ENCODE results near the gene RETSAT. TPM values are rescaled to one million over a fixed set of nuclear protein-coding genes. Genes with fewer than 3 reads are reported as not detected.

Gene RETSAT
- 32.1 and 39.6 TPM in 2 replicates for total RNA-seq (2014; rRNA removed; shearing (Covaris generic))

GRCh38 chr2:85354286-85355072 lies at the start of gene RETSAT, which contains the start of gene ELMOD3:
TSS of gene RETSAT (minus strand) at chr2:85354528. CDS start at chr2:85354507, 21 bp downstream.
TSS of gene ELMOD3 (plus strand) at chr2:85354769. CDS start at chr2:85357199, 2,430 bp downstream.
- peak; percentile 98 for DNase-seq (ENCODE audit: low spot score)
- in situ Hi-C loops (cut with HindIII; ENCODE audit: low sequenced_read_pairs) = no loop called here

DNA sequence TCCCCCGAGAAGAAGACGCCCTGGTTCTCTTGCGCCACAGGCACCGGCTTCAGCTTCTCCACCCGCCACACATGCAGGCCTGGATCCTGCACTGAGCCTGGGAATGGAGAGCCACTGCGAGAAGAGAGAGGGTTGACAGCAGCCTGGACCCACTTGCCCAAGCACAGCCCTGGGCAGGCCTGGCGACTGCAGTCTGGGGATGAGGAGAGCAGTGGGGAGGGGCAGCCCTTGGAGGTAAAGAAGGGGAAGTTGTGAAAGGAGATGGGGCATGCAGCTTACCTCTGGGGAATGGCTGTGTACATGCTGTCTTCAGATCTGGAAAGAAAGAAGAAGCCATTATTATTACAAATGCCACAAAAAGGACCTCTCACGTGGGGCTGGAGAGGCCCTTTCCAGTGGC lies 47.5 kb upstream of the RETSAT start:
- in situ Hi-C loops (cut with HindIII; ENCODE audit: low sequenced_read_pairs) = no loop called here
- no peak for DNase-seq (ENCODE audit: low spot score)

GRCh38 chr2:85401464-85401805 lies 47.1 kb upstream of the RETSAT start:
- in situ Hi-C loops (cut with HindIII; ENCODE audit: low sequenced_read_pairs) = no loop called here
- no peak for DNase-seq (ENCODE audit: low spot score)

DNA sequence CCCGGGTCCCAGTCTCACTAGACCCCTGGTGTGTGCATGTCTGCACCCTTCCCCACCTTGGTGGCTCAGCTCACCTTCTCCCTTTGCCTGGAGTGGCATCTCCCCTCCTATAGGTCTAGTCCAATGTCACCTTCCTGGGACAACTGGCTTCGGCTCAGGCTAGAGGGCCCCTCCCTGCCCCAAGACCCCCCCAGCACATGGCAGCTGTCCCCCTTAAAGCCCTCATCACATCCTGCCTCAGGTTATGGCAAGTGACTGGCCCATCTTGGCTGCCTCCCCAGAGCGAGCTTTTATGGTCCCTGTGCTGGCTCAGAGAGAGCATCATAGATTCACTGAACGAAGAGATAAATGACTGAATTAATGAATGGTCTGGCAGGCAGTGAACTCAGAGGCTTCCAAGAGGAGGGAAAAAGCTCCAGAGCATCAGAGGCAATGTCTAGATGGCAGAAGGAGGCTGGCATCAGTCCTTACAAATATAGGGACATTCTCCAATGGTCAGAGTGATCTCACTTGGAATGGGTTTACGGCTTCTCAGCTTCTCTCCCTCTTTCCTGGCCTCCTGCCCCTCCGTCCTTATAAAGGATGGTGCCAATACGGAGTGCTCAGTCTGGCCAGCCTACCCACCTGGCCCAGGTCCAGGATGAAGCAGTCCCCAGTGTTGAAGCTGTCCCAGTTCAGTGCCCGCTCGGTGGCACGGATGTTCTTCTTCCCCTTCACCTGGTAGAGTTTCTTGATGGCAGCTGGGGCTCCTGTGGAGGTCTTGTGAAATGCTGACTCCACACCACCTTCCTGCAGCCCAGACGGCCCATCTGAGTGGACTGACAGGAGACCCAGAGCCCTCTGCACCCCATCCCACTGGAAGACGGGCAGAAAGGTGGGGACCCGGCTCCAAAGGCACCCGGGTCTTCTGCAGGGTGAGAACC lies 46.5 kb upstream of the RETSAT start:
- in situ Hi-C loops (cut with HindIII; ENCODE audit: low sequenced_read_pairs) = no loop called here
- peak; percentile 94 for DNase-seq (ENCODE audit: low spot score)

GRCh38 chr2:85400023-85400422 lies 45.7 kb upstream of the RETSAT start:
- in situ Hi-C loops (cut with HindIII; ENCODE audit: low sequenced_read_pairs) = no loop called here
- no peak for DNase-seq (ENCODE audit: low spot score)

DNA sequence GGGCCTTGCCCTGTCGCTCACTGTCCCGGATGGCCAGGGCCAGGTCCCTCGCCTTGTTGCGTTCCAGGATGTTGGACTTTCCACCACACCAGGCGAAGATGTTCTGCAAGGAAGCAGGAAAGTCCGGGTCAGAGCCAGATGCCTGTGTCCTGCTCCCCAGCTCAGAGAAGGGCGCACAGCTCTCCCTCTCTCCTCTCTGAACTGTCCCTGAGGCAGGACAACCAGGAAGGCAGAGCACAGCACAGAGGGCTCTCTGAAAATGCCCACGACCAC lies 44.8 kb upstream of the RETSAT start:
- in situ Hi-C loops (cut with HindIII; ENCODE audit: low sequenced_read_pairs) = no loop called here
- no peak for DNase-seq (ENCODE audit: low spot score)

DNA sequence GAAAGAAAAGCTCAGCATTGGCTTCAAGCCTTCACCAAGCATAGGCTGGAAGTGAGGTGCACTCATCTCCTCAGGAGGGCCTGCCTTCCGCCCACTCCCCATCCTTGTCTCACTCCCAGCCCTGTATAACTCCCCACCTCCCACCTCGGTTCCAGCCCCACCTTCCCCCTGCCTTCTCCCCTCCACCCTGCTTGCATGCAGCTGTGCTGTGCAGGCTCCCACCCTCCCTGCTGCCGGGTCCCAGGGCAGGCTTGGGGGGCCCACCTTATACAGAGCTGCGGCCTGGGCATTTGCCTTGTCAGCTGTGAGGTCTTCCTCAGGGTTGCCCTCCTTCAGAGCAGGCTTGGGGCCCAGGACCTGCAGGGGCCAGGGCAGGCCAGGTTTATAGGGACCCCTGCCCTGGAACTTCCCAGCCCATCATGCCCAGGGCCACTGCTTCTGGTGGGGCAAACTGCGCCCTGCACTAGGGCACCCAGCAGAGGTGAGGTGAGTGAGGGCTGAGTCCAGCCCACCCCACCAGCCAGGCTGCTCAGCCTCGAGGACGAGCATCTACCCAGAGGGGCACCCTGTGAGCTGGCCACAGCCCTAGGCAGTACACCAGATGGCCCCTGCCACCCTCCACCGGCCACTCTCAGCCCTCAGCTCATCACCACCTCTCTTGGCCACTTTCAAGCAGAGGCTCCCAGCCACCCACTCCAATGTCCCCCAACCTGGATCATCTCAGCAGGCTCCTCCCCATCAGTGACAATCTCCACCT lies 44.3 kb upstream of the RETSAT start:
- no peak for DNase-seq (ENCODE audit: low spot score)
- in situ Hi-C loops (cut with HindIII; ENCODE audit: low sequenced_read_pairs) = no loop called here

DNA sequence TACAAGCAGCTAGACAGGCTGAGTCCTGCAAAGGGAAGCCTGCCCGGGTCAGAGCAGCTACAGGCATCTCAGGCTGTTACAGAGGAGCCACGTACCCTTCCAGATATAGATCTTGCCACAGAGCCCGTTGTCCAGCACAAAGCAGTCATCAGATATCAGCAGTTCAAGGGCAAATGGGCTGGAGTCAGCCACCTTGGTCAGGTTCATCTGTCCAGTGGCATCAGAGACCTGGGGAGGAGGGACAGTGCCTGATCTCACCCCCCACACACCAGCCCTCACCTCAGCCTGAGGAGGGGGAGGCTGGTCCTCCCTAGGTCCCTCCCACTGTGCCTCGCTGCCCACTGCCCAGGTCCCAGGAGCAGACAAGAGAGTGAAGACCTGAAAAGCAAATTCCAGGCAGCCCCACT lies 43.6 kb upstream of the RETSAT start:
- in situ Hi-C loops (cut with HindIII; ENCODE audit: low sequenced_read_pairs) = no loop called here
- DNase-seq (ENCODE audit: low spot score) = no peak

- DNase-seq (ENCODE audit: low spot score) = no peak
- in situ Hi-C loops (cut with HindIII; ENCODE audit: low sequenced_read_pairs) = no loop called here
Observed at GRCh38 chr2:85396531-85397470, 42.5 kb upstream of the RETSAT start.

DNA sequence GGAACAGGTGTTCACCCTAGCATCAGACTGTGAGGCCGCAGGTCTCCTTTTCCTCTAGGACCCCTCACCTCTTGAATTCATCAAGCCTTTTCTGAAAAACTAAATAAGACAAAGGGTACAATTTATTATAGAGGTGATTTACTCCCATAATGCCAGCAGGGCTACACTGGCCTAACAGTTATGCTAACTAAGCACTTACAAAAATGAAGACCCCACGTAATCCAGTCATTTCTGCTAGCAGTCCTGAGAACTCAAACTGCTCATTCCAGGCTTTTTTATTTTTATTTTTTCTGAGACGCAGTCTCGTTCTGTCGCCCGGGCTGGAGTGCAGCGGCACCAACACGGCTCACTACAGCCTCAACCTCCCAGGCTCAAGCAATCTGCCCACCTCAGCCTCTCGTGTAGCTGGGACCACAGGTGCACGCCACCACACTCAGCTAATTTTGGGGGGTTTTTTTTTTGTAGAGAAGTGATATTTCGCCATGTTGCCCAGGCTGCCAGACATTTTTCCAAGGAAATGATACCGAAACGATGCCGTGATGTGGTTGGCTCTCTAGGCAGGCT lies 41.7 kb upstream of the RETSAT start:
- DNase-seq (ENCODE audit: low spot score) = no peak
- in situ Hi-C loops (cut with HindIII; ENCODE audit: low sequenced_read_pairs) = no loop called here

DNA sequence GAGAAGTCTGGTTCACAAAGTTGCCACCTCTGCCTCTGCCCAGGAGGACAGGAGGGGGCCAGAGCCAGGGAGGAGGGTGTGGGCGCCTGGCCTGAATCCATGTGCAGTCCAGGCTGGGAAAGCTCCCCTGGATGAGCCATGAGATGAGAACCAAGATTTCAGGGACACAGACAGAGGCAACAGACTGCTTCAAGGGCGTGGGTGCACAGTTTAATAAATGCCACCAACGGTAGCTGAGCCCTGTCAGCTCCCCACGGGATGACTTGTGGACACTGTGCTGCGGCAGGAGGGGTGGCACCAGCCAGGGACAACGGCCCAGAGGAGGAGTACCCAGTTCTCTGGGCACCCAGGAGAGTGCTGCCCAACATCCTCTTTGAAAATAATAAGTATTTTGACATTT lies 40.6 kb upstream of the RETSAT start:
- no peak for DNase-seq (ENCODE audit: low spot score)
- in situ Hi-C loops (cut with HindIII; ENCODE audit: low sequenced_read_pairs) = no loop called here

DNA sequence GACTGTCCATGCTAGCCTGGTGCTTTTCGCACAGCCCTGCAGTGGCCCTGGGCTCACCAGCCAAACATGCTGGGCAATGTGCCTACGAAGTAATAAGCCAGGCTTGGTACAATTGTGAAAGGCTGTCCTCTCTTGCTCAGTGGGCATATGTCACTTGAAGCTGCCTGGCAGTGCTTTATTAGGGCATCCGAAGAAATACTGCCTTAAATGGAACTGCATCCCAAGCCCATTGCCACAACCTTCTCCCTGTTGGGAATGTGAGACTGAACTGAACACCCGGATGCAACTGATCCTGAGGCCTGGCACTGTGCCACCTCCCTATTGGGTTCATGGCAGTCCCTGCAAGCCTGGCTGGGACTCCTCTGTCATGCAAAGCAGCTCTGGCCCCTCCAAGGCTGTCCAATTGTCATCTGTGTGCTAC lies 39.9 kb upstream of the RETSAT start:
- in situ Hi-C loops (cut with HindIII; ENCODE audit: low sequenced_read_pairs) = no loop called here

DNA sequence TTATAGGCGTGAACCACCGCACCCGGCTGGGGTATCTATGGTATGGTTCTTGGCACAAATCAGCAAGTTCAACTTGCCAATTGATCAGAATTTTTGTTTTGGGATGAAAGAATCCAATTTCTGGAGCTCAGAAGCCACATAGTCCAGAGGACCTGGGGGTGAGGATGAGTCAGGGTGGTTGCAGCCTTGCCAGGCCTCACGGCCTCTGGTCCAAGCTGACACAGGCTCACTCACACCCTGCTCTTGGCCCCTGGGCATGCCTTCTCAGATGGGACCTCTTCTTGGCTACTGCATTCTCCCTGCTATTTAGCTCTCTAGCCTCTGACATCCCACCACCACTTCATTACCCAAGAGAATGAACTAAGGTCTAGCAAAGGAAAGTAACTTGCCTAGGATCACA lies 39.5 kb upstream of the RETSAT start:
- in situ Hi-C loops (cut with HindIII; ENCODE audit: low sequenced_read_pairs) = no loop called here

More for the DNA sequence above, 39.9 kb upstream of the RETSAT start:
- peak; percentile 94 for DNase-seq (ENCODE audit: low spot score)

DNA sequence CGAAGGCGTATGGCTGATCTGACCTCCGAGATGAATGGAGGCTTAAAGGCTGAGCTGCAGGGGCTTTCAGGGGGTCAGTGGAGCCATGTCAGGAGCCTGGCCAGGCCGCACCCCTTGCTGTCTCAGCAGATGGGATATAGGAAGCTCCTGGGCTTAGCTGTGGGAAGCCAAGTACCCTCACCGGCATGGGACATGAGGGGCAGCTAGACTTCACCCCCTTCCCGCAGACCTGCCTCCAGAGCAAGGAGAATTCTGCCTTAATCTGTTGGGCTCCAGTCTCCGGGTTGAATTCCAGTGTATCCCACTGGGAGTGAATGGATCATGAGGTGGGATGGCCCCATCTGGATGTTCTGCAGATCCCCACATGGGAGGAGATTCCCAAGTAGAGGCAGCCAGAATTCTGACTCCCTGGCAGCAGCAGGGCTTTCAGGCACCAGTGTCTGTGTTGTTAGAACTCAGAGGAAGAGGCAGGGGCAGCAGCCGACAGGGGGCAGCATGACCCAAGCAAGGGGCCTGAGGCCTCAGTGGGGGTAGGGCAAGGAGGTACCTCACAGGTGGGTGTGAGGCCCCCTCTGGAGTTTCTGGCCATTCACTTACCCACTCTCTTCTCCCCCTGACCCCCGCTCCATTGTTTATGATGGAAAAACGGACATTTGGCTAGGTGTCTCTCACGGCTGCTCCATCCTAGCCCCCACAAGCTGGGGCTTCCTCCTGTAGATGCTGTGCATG lies 36.8 kb upstream of the RETSAT start:
- DNase-seq (ENCODE audit: low spot score) = peak; percentile 19
- in situ Hi-C loops (cut with HindIII; ENCODE audit: low sequenced_read_pairs) = no loop called here

More for the DNA sequence above, 39.5 kb upstream of the RETSAT start:
- no peak for DNase-seq (ENCODE audit: low spot score)

DNA sequence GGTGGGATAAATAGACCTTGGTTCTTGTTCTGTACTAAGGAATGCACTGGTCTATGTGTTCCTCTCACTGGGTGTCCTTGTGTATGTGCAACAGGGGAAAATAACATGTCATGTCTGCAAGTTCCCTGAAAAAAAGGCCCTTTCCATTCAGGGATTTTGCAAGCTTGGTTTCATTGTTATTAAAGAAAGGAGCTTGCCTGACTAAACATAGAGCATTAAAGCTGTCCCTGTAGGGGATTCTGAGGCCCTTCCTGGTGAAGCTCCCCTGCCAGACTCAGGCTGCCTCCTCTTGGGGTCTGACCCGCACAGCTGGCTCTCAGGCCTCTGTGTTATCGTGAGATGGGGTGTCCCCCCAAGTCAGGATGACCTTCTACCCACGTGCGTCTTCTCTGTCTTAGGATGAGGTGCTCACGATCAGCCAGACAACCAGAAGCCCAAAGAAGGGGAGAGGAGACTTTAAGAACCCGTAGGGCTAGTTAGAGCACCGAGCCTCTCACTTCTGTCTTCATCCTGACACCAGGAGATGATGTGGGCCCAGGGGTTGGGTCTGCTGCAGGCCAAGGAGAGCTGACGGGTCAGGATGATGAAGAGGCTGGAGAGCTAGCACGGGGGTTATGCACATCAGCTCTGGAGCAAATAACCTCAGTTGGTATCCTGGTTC lies 34.7 kb upstream of the RETSAT start:
- in situ Hi-C loops (cut with HindIII; ENCODE audit: low sequenced_read_pairs) = no loop called here
- DNase-seq (ENCODE audit: low spot score) = no peak

DNA sequence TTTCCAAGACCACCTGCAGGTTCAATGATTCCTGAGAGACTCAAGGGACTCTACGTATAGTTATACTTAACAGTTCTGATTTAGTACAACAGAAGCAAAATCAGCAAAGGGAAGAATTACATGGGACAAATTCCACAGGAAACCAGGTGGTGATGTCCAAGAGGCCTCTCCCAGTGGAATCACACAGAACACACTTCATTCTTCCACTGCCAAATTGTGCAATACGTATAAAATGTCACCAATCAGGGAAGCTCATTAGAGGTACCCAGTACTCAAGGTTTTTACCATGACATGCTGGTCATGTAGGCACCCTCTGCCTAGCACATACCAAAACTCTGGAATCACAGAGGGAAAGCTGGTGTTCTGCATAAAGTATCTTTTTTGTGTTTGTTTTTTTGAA lies 33.4 kb upstream of the RETSAT start:
- no peak for DNase-seq (ENCODE audit: low spot score)
- in situ Hi-C loops (cut with HindIII; ENCODE audit: low sequenced_read_pairs) = no loop called here

DNA sequence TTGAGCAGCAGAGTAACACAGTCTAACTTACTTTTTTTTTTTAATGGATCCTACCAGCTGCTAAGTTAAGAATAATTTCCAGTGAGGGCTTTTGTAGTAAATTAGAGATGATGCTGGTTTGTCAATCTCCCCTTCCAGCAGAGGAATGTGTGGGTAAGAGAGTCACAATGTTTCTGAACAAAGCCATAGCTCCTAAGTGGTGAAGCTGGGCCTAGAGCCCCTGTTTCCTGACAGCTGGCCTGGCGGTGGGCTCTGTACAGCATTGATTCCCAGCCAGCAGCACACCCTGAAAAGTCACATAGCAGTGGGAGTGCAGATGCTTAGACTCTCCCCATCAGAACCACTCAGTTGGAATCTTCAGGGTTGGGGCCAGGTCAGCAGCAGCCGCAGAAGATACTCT lies 31.4 kb upstream of the RETSAT start:
- in situ Hi-C loops (cut with HindIII; ENCODE audit: low sequenced_read_pairs) = no loop called here
- DNase-seq (ENCODE audit: low spot score) = no peak
